Measurements from ENCODE around the gene CNOT6.
"Not testable (repeated sequence)": the region's sequence is repeated elsewhere in the genome, so short reads cannot be mapped to it uniquely, and the experiment has no call there.

The CNOT6 gene

GRCh38 chr5:180499684-180500083 lies 5.5 kb downstream of the CNOT6 start:
- intact Hi-C loops (cut with DNase I), result no loop called here
- DNase-seq, result peak in 1 of 42 donors; percentile 13

GRCh38 chr5:180500300-180500699 lies 6.1 kb downstream of the CNOT6 start:
- intact Hi-C loops (cut with DNase I); DNase-seq: not testable (repeated sequence)

GRCh38 chr5:180507661-180508060 lies 13.5 kb downstream of the CNOT6 start:
- DNase-seq, result no peak
- intact Hi-C loops (cut with DNase I), result no loop called here

- DNase-seq, result no peak
- intact Hi-C loops (cut with DNase I), result no loop called here
These were observed 21.1 kb downstream of the CNOT6 start for GRCh38 chr5:180515294-180515693.

GRCh38 chr5:180515974-180516373 lies 21.8 kb downstream of the CNOT6 start:
- intact Hi-C loops (cut with DNase I); DNase-seq: not testable (repeated sequence)

GRCh38 chr5:180516440-180516839 lies 22.3 kb downstream of the CNOT6 start:
- DNase-seq, result no peak
- intact Hi-C loops (cut with DNase I), result no loop called here

- intact Hi-C loops (cut with DNase I), result no loop called here
- DNase-seq, result no peak
These were observed 24.9 kb downstream of the CNOT6 start for GRCh38 chr5:180519098-180519497.

GRCh38 chr5:180521101-180521500 lies 26.9 kb downstream of the CNOT6 start:
- DNase-seq, result peak in 2 of 42 donors; percentile 7 to 10
- intact Hi-C loops (cut with DNase I), result no loop called here

GRCh38 chr5:180521591-180521990 lies 27.4 kb downstream of the CNOT6 start:
- DNase-seq, result no peak
- intact Hi-C loops (cut with DNase I), result no loop called here

GRCh38 chr5:180522330-180522729 lies 28.2 kb downstream of the CNOT6 start:
- intact Hi-C loops (cut with DNase I), result no loop called here
- DNase-seq, result no peak

- DNase-seq, result no peak
- intact Hi-C loops (cut with DNase I), result no loop called here
These were observed 29.7 kb downstream of the CNOT6 start for GRCh38 chr5:180523629-180524466.

- intact Hi-C loops (cut with DNase I), result no loop called here
- DNase-seq, result no peak
These were observed 31.2 kb downstream of the CNOT6 start for GRCh38 chr5:180525399-180525798.

- no peak for DNase-seq
- intact Hi-C loops (cut with DNase I), result no loop called here
These were observed 32.1 kb downstream of the CNOT6 start for GRCh38 chr5:180526269-180526668.

- DNase-seq, result no peak
- intact Hi-C loops (cut with DNase I), result no loop called here
These were observed 33.5 kb downstream of the CNOT6 start for GRCh38 chr5:180527659-180528058.

GRCh38 chr5:180531036-180531585 lies 36.9 kb downstream of the CNOT6 start:
- intact Hi-C loops (cut with DNase I); DNase-seq: not testable (repeated sequence)

GRCh38 chr5:180532268-180532667 lies 38.1 kb downstream of the CNOT6 start:
- DNase-seq, result no peak
- intact Hi-C loops (cut with DNase I), result no loop called here

GRCh38 chr5:180533845-180534244 lies 39.7 kb downstream of the CNOT6 start:
- DNase-seq, result no peak
- intact Hi-C loops (cut with DNase I), result no loop called here

- intact Hi-C loops (cut with DNase I), result no loop called here
- no peak for DNase-seq
These were observed 41.4 kb downstream of the CNOT6 start for GRCh38 chr5:180535573-180535972.

- DNase-seq, result no peak
- intact Hi-C loops (cut with DNase I), result no loop called here
These were observed 46.0 kb downstream of the CNOT6 start for GRCh38 chr5:180540050-180540694.

GRCh38 chr5:180541710-180542109 lies 47.5 kb downstream of the CNOT6 start:
- intact Hi-C loops (cut with DNase I), result no loop called here
- no peak for DNase-seq

Measured in head of caudate nucleus (tissue), 42 donors.